VCaP (cell line): ENCODE measurements around the gene ADCY2.

Experiments used
- H3K27ac ChIP-seq: fragments of 450-650 bp; 2 replicates; pipeline ENCODE4 v1.5.1; 2017
- CTCF ChIP-seq: fragments of 450-650 bp; conservative IDR thresholded peaks from 2 replicates; pipeline ENCODE4 v1.5.1; 2017; ENCODE audit warnings: mild to moderate bottlenecking, moderate library complexity

The ADCY2 gene

GRCh38 chr5:7671381-7671993, 275.5 kb downstream of the ADCY2 start:
- no peak for TF ChIP-seq CTCF
- H3K27ac ChIP-seq, result no peak overlapping the region

- no peak for TF ChIP-seq CTCF
- H3K27ac ChIP-seq, result no peak overlapping the region
Observed at GRCh38 chr5:7673658-7674057, 277.7 kb downstream of the ADCY2 start.

- no peak overlapping the region for H3K27ac ChIP-seq
- no peak for TF ChIP-seq CTCF
Observed at GRCh38 chr5:7676455-7676854, 280.5 kb downstream of the ADCY2 start.

- no peak overlapping the region for H3K27ac ChIP-seq
- no peak for TF ChIP-seq CTCF
Observed at GRCh38 chr5:7678030-7678429, 282.1 kb downstream of the ADCY2 start.

- TF ChIP-seq CTCF, result no peak
Observed at GRCh38 chr5:7679663-7680062, 283.7 kb downstream of the ADCY2 start.

GRCh38 chr5:7680260-7680659, 284.3 kb downstream of the ADCY2 start:
- TF ChIP-seq CTCF, result no peak
- H3K27ac ChIP-seq, result no peak overlapping the region

More at GRCh38 chr5:7679663-7680062, 283.7 kb downstream of the ADCY2 start:
- no peak overlapping the region for H3K27ac ChIP-seq

GRCh38 chr5:7682379-7682778, 286.4 kb downstream of the ADCY2 start:
- no peak for TF ChIP-seq CTCF
- H3K27ac ChIP-seq, result no peak overlapping the region
